ENCODE data around the gene BTNL9.
"Not testable (repeated sequence)": the region's sequence is repeated elsewhere in the genome, so short reads cannot be mapped to it uniquely, and the experiment has no call there.

The BTNL9 gene

DNA sequence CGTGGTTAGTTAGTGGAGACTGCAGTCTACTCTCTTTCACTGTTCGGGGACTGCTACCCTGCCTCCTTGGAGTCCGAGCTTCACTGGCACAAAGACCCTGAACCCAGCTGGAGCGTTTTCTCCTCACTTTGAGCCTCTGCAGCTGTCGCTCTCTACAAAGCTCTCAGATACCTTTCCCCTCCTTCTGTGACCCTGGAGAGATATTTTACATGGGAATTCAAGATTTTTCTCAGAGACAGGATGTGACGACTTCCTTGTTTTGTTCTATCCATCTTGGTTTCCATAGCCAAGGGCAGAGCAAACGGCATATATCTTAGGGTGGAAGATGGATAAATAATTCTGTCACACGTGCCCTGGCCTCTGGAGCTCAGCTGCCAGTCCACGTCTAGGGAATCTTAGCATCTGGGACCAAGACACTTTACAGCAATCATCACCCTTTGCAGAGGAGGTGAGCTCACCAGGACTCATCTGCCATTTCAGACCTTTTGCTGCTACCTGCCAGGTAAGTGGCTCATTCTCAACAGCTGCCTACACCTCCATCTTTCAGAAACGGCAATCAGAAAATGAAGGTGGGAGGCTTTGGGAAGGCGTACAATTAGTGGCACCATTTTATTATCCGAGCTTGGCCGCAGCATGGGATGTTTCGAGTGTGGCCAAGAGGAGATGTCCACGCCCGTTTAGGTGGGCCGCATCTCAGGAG is at the start of gene BTNL9:
Gene BTNL9 (plus strand): TSS at position 336 of the 700 bp plus-strand sequence. CDS start 5,224 bp downstream, outside the sequence.
- DNase-seq: no peak

DNA sequence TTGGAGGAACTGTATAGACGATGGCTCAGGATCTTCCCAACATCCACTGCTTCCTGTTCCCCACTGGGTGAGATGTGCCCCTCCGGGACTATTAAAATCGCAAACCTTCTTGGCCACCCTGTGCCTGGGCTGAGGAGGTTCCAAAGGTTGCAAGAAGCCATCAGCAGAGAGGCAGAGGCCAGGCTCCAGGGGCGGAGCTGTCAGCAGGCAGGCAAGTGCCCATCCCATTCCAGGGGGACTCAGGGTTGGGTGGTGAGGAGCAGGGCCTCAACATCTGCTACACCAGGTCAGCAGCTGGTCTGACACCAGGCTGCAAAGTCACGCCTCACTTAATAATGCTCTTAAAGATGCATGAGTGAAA is 49.2 kb upstream of the BTNL9 start:
- no peak for DNase-seq

- no peak for DNase-seq
Measured at GRCh38 chr5:181001947-181002346, 38.1 kb upstream of the BTNL9 start.

GRCh38 chr5:181005791-181006190 is 34.3 kb upstream of the BTNL9 start:
- DNase-seq: no peak

DNA sequence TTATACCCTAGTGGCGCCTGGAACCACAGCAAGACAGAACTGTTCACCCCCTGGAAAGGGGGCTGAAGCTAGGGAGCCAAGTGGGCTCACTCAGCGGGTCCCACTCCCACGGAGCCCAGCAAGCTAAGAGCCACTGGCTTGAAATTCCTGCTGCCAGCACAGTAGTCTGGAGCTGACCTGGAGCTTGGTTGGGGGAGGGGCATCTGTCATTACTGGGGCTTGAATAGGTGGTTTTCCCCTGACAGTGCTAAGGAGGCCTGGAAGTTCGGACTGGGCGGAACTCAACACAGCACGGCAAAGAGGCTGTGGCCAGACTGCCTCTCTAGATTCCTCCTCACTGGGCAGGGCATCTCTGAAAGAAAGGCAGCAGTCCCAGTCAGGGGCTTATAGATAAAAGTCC is 31.9 kb upstream of the BTNL9 start:
- DNase-seq: no peak

GRCh38 chr5:181010018-181010417 is 30.0 kb upstream of the BTNL9 start:
- not testable (repeated sequence) for DNase-seq

DNA sequence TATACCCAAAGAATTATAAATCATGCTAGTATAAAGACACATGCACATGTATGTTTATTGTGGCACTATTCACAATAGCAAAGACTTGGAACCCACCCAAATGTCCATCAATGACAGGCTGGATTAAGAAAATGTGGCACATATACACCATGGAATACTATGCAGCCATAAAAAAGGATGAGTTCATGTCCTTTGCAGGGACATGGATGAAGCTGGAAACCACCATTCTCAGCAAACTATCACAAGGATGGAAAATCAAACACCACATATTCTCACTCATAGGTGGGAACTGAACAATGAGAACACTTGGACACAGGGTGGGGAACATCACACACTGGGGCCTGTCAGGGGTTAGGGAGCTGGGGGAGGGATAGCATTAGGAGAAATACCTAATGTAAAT is 25.4 kb upstream of the BTNL9 start:
- DNase-seq: not testable (repeated sequence)

GRCh38 chr5:181017448-181017847 is 22.6 kb upstream of the BTNL9 start:
- not testable (repeated sequence) for DNase-seq

DNA sequence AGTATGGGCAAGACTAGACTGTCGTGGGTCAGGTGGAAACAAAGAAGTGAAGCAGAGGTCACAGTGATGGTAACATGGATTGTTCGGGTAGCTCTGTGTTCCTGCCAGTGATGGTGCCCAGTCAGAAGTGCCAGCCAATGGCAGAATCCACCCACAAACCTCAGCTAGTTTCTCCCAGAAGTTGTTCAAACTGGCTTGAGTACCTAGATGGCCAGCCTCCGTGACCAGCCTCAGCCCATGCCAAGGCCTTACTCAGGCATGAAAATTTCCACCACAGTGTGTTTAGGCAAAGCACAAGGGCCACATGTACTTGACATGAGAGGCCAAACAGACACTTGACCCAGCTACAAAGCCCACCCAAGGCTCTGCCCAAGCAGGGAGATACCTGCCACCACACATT is 19.4 kb upstream of the BTNL9 start:
- no peak for DNase-seq

DNA sequence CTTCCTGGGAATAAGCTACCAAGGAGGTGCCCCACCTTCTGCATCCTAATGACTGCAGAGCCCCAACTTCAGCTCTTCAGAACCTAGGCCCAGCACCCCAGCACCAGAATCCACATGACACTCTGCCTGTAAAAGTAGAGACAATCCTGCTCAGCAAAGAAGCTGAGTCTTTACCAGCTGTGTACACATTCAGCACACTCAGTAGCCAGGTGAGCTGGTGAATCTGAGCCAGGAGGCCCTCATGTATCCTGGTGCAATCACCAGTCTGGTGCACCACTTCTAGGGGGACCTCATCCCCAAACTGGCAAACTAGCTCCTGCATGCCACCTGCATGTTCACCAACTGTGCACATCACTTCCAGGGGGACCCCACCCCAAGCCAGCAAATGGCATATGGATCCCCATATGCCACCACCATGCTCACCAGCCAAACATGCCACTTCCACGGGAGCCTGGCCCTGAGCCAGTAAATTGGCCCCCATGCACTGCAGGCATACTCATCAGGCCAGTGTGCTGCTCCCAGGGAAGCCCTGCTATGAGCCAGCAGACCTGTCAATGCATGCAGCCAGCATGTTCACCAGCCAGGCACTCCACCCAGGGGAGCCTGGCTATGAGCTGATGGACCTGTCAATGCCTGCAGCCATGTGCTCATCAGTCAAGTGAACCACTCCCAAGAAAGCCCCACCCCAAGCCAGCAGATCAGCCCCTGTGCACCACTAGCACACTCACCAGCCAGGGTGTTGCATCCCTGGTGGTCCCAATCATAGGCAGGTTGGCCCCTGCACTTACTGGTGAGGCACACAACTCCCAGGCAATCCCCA is 15.6 kb upstream of the BTNL9 start:
- no peak for DNase-seq

DNA sequence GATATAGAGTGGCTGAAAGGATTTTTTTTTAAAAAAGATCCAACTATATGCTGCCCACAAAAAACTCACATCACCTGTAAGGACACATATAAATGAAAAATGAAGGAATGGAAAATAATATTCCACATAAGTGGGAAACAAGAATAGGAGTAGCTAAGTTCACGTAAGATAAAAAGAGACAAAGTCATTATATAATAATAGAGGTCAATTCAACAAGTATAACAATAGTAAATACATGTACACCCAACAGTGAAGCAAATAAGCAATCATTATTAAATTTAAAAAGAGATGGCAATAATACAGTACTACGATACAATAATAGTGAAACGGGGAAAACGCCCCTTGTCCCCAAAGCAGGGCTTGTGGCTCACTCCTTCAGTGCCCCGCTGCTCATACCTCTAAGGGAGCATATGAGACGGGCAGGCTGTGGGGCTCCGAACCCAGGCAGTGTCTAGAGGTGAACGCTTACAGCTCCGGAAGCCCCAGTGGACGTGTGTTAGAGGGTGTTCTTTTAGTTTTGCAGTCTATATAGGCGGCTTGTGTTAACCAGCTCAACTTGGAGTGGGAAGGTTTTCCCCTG is 12.5 kb upstream of the BTNL9 start:
- no peak for DNase-seq

- DNase-seq: no peak
Measured at GRCh38 chr5:181028032-181028819, 11.8 kb upstream of the BTNL9 start.

DNA sequence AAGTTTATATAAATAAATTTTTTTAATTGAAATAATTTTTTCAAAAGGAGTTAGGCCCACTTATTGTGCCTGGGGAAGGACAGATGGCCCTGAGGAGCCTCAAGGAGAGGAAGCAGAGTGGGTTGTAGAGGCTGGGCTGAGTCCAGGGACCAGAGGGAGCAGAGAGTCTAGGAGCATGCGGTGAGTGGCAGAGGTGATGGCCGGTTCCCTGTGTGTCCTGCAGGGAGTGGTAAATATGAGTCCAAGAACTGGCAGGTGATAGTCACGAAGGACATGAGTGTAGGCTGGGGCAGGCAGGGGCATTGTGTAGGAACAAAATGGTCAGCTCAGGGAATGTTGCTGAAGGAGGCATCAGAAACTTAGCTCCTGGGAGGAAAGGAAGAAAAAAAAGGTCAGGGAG is 8.3 kb upstream of the BTNL9 start:
- DNase-seq: no peak

DNA sequence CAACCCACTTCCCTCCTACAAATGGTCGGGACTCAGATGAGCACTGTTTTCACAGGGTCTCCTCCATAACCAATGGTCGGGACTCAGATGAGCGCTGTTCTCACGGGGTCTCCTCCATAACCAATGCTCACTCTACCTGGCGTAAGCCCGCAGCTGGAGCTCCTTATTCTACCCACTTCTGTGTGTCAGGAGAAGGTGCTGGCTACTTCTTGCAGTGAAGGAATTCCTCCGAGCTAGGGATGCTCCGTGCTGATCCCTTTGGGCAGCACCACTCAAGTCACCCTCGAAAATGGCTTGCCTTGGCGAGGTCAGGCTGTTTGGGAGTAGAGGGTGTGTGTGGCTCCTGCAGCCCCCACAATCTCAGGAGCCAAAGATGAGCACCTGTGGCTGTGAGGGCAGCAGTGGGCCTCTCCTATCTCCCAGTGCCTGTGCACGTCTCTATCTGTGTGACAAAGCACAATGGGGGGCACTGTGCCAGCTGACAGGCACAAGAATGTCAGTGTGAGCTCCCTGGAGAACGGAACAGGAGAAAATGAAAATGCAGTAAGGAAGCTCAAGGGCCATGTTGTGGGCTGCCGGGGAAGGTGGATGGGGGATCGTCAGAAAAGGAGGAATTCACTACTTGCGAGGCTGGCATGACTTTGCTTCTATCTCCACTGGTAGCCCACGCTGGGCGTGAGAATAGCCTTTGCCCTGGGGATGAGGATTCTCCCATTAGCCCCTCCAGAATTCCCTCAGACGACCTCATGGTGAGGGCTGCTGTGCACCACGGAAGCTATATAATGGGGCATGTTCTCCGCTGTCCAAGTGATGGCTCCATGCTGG is 3.9 kb upstream of the BTNL9 start:
- DNase-seq: no peak

GRCh38 chr5:181036816-181037364 is 3.2 kb upstream of the BTNL9 start:
- DNase-seq: no peak

DNA sequence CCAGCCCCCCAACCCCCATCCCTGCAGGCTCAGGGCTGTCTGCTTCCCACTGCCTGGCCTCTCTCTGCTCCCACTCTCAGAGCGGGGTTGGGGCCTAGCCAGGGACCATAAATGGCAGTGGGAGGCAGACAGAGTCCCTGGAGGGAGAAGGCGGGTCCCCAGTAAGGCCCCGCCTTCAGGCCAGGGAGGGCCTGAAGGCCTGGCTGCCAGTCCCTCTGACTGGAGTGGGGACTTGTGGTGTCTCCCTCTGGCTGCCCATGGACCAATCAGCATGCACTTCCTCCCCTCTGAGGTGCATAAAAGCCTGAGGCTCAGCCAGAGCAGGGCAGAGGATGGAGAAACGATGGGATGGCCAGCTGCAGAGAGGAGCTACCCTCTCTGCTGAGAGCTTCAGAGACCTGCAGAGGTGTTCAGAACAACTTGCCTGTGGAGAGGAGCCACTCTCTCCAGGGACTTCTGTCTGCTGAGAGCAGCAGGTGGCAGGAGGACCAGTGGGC is 2.7 kb upstream of the BTNL9 start:
- no peak for DNase-seq

GRCh38 chr5:181039471-181039870 is 595 bp upstream of the BTNL9 start:
- DNase-seq: no peak

- no peak for DNase-seq
Measured at GRCh38 chr5:181040631-181040945, 522 bp downstream of the BTNL9 start.

DNA sequence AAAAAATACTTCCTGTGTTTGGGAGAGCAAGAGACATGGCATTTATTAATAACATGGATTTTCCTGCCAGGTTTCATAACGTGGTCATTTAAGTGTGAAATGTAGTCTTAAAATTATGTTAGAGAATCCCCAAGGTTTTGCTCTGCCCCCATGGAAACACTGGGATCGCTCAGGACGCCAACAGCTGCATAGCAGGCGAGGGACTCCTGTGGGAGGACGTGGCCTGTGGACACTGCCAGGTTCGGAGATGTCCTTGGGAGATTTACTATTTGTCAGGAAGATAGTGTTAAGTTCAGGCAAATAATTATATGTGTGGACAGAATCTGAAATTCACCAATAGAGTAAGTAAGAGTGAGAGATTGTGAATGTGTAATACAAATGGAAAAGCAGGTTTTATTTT is 977 bp downstream of the BTNL9 start:
- DNase-seq: no peak

DNA sequence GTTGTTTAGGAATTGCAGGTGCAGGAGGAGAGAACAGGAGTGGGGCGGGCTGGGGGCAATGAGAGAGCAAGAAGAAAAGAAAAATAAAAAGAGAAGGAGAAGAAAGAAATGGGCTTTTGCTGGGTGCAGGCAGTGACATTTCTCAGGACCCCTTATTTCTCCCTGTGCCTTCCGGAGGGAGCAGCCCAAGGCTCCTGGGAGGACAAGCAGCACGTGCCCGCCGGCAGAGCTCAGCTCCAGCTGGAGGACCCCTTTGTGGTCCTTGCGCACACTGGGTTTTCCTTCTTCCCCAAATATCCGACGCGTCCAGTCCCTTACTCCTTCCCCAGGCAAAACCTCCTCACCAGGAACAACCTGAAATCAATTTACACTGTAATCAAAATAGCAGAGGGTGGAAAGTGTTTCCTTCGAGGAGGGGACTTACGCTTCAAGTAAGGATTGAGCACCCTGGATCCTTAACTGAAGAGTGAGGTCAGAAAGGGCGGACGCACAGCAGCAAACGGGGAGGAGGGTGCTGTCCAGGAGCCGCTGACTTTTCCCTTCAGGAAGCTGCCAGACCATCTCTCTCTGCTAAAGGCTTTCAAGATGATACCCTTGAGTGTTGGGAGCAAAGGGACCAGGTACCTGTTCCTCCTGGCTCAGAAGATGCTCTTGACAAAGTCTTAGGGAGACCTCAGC is 2.1 kb downstream of the BTNL9 start:
- no peak for DNase-seq

GRCh38 chr5:181042722-181043121 is 2.7 kb downstream of the BTNL9 start:
- DNase-seq: no peak

Measured in CD4-positive, alpha-beta T cell treated with Interleukin-6 for 4 hours (primary cell).